ENCODE measurements around the gene CYLD.
A peak's percentile ranks its signal among the peaks of the same experiment; 100 is the strongest.

Gene CYLD

GRCh38 chr16:50741225-50741780 is 583 bp upstream of the CYLD start:
- peak in 1 of 2 experiments; percentile 11 for DNase-seq

GRCh38 chr16:50742576-50743200 is 802 bp downstream of the CYLD start:
- no peak for DNase-seq

- DNase-seq: no peak
These were observed 1.8 kb downstream of the CYLD start for GRCh38 chr16:50743581-50744225.

- DNase-seq: no peak
These were observed 3.0 kb downstream of the CYLD start for GRCh38 chr16:50744881-50745280.

GRCh38 chr16:50745940-50746339 is 4.1 kb downstream of the CYLD start:
- DNase-seq: no peak

GRCh38 chr16:50747207-50747956 is 5.5 kb downstream of the CYLD start:
- DNase-seq: peak; percentile 78 to 90

- no peak for DNase-seq
These were observed 9.6 kb downstream of the CYLD start for GRCh38 chr16:50751528-50751927.

GRCh38 chr16:50752471-50753235 is 10.8 kb downstream of the CYLD start:
- DNase-seq: no peak

- no peak for DNase-seq
These were observed 14.6 kb downstream of the CYLD start for GRCh38 chr16:50756473-50756872.

GRCh38 chr16:50761267-50761666 is 19.4 kb downstream of the CYLD start:
- no peak for DNase-seq

- no peak for DNase-seq
These were observed 20.4 kb downstream of the CYLD start for GRCh38 chr16:50762241-50762640.

GRCh38 chr16:50763211-50763610 is 21.3 kb downstream of the CYLD start:
- no peak for DNase-seq

GRCh38 chr16:50765260-50765659 is 23.4 kb downstream of the CYLD start:
- no peak for DNase-seq

GRCh38 chr16:50765861-50766260 is 24.0 kb downstream of the CYLD start:
- no peak for DNase-seq

GRCh38 chr16:50767197-50767596 is 25.3 kb downstream of the CYLD start:
- no peak for DNase-seq

GRCh38 chr16:50771366-50771765 is 29.5 kb downstream of the CYLD start:
- DNase-seq: no peak

- no peak for DNase-seq
These were observed 32.5 kb downstream of the CYLD start for GRCh38 chr16:50774405-50774804.

GRCh38 chr16:50774960-50775359 is 33.1 kb downstream of the CYLD start:
- no peak for DNase-seq

- no peak for DNase-seq
These were observed 34.2 kb downstream of the CYLD start for GRCh38 chr16:50776037-50776436.

- no peak for DNase-seq
These were observed 36.6 kb downstream of the CYLD start for GRCh38 chr16:50778284-50779163.

- no peak for DNase-seq
These were observed 39.2 kb downstream of the CYLD start for GRCh38 chr16:50781043-50781442.

GRCh38 chr16:50781518-50781917 is 39.6 kb downstream of the CYLD start:
- DNase-seq: no peak

All from Kasumi-1 (cell line).